HG03060 (cell line): ENCODE results near the gene IFITM2.
"Not testable (repeated sequence)": the region's sequence is repeated elsewhere in the genome, so short reads cannot be mapped to it uniquely, and the experiment has no call there.

Source experiments
- ATAC-seq: cut with Tn5 transposase; IDR thresholded peaks from one replicate; pipeline ENCODE4 v1.9.1; 2021; ENCODE audit warnings: low read depth, moderate number of reproducible peaks; ENCODE audit not compliant: unreplicated experiment

The IFITM2 gene

DNA sequence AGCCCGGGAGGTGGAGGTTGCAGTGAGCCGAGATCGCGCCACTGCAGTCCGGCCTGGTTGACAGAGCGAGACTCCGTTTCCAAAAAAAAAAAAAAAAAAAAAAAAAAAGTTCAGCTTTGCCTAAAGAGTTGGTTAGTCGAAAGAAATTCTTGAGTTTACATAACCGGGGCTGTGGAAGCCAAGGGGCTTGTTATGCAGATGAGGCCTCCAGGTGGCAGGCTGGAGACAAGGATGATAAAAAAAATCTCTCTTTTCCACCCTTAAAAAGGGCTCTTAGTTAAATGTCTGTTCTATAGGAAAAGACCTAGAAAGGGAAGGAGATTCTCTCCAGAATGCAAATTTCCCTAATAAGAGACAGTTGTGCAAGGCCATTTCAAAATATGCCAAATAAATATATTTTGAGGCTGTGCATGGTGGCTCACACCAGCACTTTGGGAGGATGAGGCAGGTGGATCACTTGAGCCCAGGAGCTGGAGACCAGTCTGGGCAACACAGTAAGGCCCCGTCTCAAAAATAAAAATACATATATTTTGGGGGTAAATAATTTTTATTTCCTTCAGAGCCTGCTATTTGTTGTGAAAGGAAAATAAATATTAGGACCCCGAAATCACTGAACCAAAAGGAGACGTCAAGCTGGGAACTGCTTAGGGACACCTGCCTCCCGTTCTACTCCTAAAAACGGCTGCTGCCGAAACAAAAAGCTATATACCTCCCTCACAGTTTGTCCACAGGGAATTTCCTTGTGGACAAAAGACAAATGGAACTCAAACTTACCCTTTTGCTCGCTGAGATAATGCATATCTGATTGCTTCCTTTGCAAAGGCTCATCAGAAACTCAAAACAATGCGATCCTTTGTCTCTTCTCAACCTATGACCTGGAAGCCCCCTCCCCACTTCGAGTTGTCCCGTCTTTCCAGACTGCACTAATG is 2.4 kb upstream of the IFITM2 start:
- no peak for ATAC-seq

DNA sequence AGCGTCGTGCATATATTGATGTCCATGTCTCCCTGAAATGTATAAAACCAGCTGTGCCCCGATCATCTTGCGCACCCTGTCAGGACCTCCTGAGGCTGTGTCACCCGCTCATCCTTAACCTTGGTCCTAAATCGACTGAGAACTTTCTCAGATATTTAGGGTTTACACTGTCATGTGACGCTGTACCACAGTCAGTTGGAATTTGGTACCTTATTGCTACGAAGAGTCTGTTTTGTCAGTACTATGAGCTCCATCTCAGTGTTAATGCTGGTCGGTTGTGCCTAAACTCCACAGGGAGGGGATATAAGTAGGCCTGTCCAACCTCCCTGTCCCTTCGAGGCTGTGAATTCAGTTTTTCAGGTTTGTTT is 1.8 kb upstream of the IFITM2 start:
- ATAC-seq: no peak

DNA sequence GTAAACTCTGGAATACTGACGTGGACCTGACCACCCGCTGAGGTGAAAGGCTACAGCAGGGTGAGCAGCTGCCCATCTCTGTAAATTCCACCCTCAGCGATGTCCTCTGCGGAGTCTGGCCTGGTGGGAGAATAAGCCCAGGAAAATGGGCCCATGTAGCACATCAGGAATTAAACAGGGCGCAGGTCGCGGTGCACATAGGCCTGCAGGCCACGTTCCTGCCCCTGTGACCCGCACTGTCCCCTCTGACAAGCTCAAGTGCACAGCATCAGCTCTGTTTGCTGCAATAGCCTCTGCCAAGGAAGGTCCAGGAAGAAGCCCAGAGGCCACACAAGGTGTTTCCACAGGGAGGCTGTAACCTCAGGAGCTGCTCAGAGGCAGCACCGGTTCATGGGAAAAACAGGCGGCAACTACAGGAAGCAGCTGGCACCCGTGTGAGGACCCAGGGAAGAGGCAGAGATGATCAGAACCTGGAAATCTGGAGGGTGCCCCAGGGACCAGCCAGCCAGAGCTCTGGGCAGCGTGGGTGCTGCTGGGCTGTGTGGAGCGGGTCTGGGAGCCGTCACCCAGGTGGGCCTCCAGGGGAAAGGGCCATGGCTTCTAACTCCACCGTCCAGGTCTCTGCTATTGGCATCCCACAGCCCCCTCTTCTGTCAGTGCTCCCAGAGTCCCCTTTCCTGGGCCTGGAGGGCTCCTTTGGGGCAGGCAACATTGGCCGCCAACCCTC is 808 bp upstream of the IFITM2 start:
- ATAC-seq: no peak

DNA sequence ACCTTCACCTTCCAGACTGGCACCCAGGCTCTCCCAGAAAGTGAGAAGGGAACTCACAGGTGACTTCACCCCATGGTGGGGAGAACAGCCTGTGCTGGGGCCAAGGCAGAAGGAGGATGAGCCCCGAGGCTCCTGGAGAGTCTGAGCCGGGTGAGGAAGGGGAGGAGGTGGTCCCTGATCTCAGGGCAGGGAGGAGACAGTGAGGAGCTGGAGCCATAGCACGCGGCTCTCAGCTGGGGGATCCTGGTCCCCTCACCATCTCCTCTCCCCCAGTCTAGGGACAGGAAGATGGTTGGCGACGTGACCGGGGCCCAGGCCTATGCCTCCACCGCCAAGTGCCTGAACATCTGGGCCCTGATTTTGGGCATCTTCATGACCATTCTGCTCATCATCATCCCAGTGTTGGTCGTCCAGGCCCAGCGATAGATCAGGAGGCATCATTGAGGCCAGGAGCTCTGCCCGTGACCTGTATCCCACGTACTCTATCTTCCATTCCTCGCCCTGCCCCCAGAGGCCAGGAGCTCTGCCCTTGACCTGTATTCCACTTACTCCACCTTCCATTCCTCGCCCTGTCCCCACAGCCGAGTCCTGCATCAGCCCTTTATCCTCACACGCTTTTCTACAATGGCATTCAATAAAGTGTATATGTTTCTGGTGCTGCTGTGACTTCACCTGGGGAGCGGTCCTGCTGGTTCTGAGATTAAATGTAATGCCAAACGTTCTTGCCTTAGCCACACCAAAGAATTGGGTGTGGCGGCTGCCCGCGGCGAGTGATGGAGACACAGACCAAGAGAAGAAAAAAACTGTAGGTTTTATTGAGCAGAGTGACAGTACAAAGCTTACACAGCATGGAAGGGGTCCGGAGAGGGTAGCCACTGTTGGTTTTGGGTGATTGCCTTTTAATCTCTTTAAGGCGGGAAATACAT is 1.4 kb downstream of the IFITM2 start:
- ATAC-seq: not testable (repeated sequence)

DNA sequence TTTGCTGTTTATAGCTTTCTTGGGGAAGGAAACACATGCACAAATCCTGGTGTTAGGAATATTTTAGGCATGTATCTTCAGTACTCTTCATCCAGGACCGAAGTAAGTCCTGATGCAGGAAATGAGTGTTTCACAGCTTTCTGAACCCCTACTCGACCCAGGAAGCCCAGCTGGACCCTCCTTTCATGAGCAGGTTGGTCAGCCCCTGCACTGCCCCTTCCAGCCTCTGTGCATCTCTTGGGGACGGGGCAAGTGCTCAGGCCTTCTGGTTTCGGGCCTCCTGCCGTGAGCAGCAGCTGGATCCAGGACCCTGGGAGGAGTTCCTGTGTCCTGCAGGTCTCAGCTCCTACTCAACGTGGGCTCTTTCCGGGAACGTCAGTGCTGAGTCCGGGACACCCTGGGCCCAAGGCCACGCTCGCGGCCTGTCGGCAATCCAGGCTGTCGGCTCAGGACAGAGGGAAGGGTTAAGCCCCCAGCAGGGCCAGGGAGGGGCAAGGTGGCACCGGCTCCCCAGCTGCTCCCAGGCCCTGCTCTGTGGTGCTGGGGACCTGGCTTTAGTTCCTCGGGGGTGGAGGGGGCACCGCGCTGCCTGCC is 2.5 kb downstream of the IFITM2 start:
- ATAC-seq: not testable (repeated sequence)

DNA sequence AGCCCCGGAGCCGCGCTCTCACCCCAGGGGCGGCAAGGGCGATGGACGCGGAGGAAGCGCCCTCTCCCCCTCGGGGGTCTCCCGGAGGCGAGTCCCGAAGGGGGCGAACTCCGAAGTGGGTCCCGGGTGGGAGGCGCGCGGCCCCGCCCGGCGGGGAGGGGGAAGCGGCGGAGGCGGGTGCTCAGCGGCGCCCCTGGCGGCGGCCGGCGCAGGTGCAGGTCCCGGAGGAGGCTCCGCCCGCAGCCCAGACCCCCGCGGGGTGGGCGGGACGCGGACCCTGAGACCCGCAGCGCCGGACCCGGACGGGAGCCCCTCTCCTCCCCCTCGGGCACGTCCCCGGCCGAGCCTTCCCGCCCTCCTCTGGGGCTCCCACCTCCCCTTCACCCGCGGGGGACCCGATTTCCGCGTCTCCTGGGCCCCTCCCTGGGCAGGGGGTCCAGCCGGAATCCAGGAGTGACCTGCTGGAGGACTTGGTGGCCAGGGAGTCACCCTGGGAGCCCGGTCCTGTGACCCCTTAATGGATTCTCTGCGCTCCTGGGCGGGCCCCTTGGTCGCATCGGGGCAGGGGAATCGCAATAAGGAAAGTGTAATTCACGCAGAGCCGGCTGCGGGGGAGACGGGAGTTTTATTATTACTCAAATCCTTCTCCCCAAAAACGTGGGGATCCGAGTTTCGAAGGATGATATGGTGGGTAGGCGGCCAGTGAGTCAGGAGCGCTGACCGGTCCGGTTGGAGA is 3.6 kb downstream of the IFITM2 start:
- ATAC-seq: not testable (repeated sequence)

DNA sequence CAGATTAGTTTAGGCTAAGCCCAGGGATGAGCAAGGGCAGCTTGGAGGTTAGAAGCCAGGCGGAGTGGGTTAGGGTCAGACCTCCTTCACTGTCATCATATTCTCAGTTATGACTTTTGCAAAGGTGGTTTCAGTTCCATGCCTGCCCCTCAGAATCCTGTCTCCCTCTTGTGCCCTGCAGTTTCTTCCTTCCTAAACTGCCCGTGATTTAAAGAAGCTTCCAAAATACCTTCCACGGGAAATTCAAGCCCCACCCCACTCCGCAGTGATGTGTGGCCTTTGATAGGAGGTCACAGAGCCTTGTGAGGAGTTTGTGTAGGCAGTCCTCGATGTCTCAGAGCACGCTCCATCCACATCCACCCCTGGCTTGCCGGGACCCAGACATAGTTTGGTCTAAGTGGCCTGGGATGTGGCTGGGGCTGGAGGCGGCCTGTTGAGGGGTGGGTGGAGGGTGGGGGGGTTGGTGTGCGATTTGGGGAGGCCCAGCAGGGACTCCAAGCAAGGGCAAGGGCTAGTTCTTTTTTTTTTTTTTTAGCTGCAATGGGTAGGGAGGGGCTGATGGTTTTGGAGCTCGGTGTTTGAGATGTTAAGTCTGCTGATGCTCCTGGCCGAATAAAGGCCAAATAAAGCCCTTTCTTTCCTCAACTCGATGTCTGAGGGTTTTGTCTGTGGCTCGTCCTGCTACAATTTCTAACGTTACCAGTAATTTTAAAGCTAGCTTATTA is 4.6 kb downstream of the IFITM2 start:
- ATAC-seq: no peak

DNA sequence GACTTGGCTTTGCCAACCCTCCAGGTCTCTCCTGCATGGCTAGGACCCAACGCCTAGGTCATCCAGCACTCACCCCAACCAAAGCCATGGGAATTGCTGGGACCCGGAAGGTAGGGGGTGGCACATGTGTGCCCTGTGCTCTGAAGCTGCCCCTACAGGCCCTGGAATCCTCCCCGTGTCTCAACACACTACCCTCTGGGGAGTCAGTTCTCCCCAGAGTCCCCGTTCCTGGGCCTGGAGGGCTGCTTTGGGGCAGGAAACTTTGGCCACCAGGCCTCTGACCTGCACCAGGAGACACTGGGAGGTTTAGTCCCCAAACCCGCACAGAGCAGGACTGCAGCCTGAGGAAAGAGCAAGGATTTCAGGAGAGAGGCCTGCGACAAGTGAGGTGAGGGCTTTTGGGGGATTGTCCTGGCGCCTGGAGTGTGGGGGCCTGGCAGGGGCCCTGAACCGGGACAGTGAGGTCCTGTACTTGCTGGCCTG is 5.7 kb downstream of the IFITM2 start:
- ATAC-seq: no peak

DNA sequence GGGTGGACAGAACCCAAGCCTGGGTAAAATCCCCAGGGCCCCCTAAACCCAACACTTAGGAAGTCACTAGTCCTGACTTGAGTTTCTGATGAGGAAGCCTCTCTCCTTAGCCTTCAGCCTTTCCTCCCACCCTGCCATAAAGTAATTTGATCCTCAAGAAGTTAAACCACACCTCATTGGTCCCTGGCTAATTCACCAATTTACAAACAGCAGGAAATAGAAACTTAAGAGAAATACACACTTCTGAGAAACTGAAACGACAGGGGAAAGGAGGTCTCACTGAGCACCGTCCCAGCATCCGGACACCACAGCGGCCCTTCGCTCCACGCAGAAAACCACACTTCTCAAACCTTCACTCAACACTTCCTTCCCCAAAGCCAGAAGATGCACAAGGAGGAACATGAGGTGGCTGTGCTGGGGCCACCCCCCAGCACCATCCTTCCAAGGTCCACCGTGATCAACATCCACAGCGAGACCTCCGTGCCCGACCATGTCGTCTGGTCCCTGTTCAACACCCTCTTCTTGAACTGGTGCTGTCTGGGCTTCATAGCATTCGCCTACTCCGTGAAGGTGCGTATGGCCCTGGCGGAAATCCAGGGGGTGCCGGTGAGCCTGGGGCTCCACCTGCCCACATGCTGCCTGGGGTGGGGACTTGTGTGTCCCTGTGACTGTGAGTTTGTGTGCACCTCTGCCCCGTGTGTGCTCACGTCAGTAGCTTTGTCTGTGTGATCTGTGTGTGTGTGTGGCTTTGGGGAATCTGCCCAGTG is 6.4 kb downstream of the IFITM2 start, which contains the start of gene IFITM1:
Gene IFITM1 (plus strand): TSS at position 254 of the 767 bp plus-strand sequence. CDS start 131 bp downstream, at position 385.
- ATAC-seq: no peak

DNA sequence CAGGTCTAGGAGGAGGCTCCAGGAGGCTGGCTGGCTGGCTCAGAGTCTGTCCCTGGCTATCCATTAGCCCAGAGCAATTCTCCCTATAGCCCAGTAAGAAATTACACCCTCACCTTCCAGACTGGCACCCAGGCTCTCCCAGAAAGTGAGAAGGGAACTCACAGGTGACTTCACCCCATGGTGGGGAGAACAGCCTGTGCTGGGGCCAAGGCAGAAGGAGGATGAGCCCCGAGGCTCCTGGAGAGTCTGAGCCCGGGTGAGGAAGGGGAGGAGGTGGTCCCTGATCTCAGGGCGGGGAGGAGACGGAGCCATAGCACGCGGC is 6.9 kb downstream of the IFITM2 start:
- ATAC-seq: not testable (repeated sequence)

DNA sequence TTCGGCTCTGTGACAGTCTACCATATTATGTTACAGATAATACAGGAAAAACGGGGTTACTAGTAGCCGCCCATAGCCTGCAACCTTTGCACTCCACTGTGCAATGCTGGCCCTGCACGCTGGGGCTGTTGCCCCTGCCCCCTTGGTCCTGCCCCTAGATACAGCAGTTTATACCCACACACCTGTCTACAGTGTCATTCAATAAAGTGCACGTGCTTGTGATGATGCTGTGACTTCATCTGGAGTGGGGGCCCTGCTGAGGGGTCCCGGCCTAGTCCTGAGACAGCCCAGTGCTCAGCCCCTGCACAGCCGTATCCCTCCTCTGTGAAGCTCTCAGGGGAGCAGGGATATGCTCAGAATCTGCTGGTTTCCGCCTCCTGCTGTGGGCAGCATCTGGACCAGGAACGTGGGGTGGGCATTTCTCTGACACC is 7.5 kb downstream of the IFITM2 start:
- no peak for ATAC-seq

DNA sequence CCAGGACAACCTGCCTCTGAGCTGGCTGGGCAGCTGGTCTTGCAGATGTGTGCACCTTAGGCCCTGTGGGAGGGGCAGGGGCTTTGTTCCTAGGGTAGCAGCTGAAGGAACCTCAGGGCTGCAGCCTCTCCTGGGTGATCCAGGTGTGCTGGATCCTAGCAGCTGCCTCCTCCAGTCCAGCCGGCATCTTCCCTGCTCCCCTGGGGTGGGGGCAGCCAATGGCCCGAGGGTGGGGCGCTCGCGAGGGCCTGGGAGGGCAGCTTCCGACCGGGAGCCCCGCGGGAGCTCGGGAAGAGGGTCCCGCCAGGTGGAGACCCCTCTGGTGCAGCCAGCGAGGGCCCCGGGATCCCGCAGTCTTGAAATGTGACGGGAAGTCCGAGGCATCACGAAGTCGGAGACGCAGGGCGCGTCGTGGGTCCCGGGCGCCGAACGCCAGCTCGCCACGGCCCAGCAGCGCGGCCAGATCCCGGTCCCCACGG is 7.9 kb downstream of the IFITM2 start:
- ATAC-seq: no peak

DNA sequence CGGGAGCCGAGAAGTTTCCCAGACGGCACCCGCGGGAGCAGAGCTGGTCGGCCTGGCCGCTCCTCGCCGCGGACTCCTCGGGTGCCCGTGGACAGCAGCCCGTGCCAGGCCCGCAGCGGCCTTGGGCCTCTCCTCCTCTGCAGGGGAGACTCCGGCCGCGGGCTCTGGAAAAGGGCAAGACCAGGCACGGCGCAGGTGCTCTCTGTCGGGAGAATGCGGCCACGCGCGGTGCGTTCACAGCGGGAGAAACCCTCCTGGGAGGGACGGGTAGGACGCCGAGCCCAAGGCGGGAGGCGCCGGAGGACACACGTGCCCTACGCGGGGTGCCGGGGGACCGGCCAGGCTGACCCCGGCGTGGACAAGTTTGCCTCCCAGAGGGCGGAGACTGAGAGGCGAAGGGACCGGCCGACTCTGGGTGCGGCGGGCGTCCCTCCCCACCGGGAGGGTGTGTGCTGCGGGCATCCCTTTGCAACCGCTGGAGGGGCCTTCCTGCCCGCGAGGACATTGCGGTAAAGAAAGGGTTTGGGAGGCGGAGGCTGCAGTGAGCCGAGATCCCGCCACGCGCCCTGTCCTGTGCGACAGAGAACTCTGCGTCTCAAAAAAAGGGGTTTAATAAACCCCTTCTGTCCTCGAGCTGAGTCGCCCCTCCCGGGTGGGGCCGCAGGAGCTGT is 8.6 kb downstream of the IFITM2 start:
- no peak for ATAC-seq

DNA sequence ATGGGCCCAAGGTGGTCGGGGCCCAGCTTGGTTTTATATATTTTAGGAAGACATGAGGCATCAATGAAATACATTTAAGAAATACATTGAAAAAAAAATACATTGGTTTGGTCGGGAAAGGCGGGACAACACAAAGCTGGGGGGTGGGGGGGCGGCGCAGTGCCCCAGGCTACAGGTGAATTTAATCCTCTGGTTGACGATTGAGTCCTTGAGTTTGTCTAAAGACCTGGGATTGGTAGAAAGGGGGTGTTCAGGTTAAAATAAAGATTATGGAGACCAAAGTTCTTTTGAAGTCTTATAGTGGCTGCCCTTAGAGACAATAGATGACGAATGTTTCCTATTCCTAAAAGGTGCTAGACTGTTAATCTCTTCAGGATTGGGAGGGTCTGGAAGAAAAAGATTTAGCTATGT is 9.3 kb downstream of the IFITM2 start:
- no peak for ATAC-seq

DNA sequence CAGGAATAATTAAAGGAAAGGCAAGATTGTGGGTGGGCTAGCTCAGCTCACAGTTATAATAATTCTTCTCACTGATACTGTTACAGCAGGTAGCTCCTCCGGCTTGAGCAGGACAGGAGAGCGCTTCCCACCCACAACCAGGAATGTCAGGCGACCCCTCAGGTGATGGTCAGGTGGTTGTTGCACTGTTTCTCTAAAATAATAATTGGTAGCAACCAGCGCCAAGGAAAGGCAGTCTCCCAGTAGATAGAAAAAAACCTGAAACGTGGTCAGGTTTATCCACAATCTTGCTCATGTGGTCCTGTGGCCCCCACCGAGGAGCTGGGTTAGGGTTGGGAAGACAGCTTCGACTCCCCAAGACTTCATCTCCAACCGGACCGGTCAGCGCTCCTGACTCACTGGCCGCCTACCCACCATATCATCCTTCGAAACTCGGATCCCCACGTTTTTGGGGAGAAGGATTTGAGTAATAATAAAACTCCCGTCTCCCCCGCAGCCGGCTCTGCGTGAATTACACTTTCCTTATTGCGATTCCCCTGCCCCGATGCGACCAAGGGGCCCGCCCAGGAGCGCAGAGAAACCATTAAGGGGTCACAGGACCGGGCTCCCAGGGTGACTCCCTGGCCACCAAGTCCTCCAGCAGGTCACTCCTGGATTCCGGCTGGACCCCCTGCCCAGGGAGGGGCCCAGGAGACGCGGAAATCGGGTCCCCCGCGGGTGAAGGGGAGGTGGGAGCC is 10.2 kb downstream of the IFITM2 start:
- ATAC-seq: not testable (repeated sequence)

DNA sequence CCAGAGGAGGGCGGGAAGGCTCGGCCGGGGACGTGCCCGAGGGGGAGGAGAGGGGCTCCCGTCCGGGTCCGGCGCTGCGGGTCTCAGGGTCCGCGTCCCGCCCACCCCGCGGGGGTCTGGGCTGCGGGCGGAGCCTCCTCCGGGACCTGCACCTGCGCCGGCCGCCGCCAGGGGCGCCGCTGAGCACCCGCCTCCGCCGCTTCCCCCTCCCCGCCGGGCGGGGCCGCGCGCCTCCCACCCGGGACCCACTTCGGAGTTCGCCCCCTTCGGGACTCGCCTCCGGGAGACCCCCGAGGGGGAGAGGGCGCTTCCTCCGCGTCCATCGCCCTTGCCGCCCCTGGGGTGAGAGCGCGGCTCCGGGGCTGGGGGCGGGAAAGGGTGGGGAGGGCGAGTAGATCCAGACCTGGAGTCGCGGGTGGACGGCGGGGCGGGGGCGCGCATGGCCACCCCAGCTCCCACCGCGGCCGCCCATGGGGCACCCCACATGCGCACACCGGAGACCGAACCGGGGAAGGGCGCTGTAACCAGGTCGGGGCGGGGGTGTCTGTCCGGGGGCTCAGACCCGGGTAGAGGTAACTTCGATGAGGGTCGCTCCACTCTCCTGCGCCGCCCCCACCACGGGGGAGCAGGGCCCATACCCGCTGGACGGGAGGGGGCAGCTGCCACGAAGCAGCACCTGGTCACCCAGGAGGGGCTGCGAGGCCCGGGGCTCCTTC is 10.9 kb downstream of the IFITM2 start:
- not testable (repeated sequence) for ATAC-seq
